Heart left ventricle (tissue), 16 donors: ENCODE data around the gene LRGUK. TPM values are rescaled to one million over a fixed set of nuclear protein-coding genes. Genes with fewer than 3 reads are reported as not detected.

ENCODE experiments used
- ATAC-seq, 4 donors: fragments of 200-7000 bp; cut with Tn5 transposase; one replicate each; pipeline ENCODE4 v1.9.1; 2020 to 2022; ENCODE audit warnings: moderate library complexity in 4 of 4, mild to moderate bottlenecking in 3 of 4, moderate number of reproducible peaks in 1 of 4
- DNase-seq, 5 donors: peaks; one replicate each; pipeline ENCODE4 v3.0.0-alpha.2; 2020
- H3K27ac ChIP-seq, 12 donors: fragments of 200-600 bp; sonication (generic) in 4 of 12; one replicate each; pipeline versions ENCODE4 v1.5.0 to v1.8.0; 2016 to 2022; ENCODE audit warnings: mild to moderate bottlenecking in 2 of 12
- H3K27me3 ChIP-seq, 9 donors: fragments of 200-600 bp; sonication (generic) in 2 of 9; one replicate each; pipeline versions ENCODE4 v1.5.1 to v1.8.0; 2016 to 2022; ENCODE audit warnings: mild to moderate bottlenecking in 3 of 9
- H3K36me3 ChIP-seq, 9 donors: fragments of 200-600 bp; sonication (generic) in 2 of 9; one replicate each; pipeline versions ENCODE4 v1.5.0 to v1.8.0; 2018 to 2022; ENCODE audit warnings: mild to moderate bottlenecking in 2 of 9
- H3K4me1 ChIP-seq, 12 donors: fragments of 200-600 bp; sonication (generic) in 4 of 12; one replicate each; pipeline versions ENCODE4 v1.5.0 to v1.8.0; 2016 to 2022; ENCODE audit warnings: mild to moderate bottlenecking in 3 of 12
- H3K4me3 ChIP-seq, 12 donors: fragments of 200-600 bp; sonication (generic) in 4 of 12; one replicate each; pipeline versions ENCODE4 v1.5.0 to v1.8.0; 2017 to 2022; ENCODE audit warnings: mild to moderate bottlenecking in 9 of 12, moderate library complexity in 4 of 12
- H3K9me3 ChIP-seq, 12 donors: fragments of 200-600 bp; sonication (generic) in 4 of 12; one replicate each; pipeline versions ENCODE4 v1.5.0 to v1.8.0; 2016 to 2022; ENCODE audit warnings: mild to moderate bottlenecking in 1 of 12
- POLR2A ChIP-seq, 2 donors: fragments of 450-650 bp; IDR thresholded peaks; one replicate each; pipeline ENCODE4 v1.6.1; 2017; ENCODE audit warnings: antibody characterized with exemption in 2 of 2, mild to moderate bottlenecking in 2 of 2, moderate library complexity in 2 of 2
- WGBS, 4 donors: extraction: QIAGEN DNeasy Blood & Tissue Kit in 2 of 4; methylation state at CpG; one replicate each; pipeline versions ENCODE4 v1.1.5 to v1.1.7; 2013 to 2018; 5-methylcytosine and 5-hydroxymethylcytosine counted together
- intact Hi-C, 10 donors: fragments of 100-400 bp; cut with DNase I; formaldehyde crosslinking; loops; one replicate each; pipeline versions ENCODE4 v1.11.1 to v1.14.2; 2022
- polyA plus RNA-seq, 2 donors: library from polyadenylated mRNA; stranded (reverse); fragments of 200-250 nt; gene quantifications; one replicate each; pipeline ENCODE4 v1.2.3, GENCODE V29; 2013
- total RNA-seq, 9 donors: library from RNA; depleted of rRNA in 2 of 9; stranded (reverse); fragments of >200 nt in 2 of 9; fragmentation: NEBNext Ultra II Directional in 3 of 9; extraction: Animal tissue kit (Norgen Biotek cat#: 25700) in 3 of 9; gene quantifications; one replicate each; pipeline versions ENCODE4 v1.1.0 to v1.2.4, GENCODE V29; 2016 to 2023
- TF ChIP-seq, protein P1 (sequence below), 12 donors: fragments of 200-600 bp; sonication (generic) in 4 of 12; IDR thresholded peaks; one replicate each; pipeline versions ENCODE4 v1.5.0 to v1.8.0; 2018 to 2022; ENCODE audit warnings: antibody characterized with exemption in 12 of 12, mild to moderate bottlenecking in 5 of 12
- donor health status: ischemic (EF 13 %, LVEDD 7.1; RV severe dilation, severe dysfunction).
- donor health status: healthy with polysubstance abuse.
- donor health status: DM: no; HTN: yes; CAD: no.
- donor health status: DM: no; HTN: no; CAD: no.
- donor health status: ischemic (EF 25% LVEDD 6.9; RV normal size, moderate dysfunction).
- donor health status: ischemic (EF 25% LVEDD 5.7; RV mildly dilated, moderate dysfunction).
- donor health status: healthy.
- donor health status: DM: yes; HTN: yes; CAD: no.
- donor health status: ischemic (EF 35%, LVEDD 5.7; RV mildly dilated, moderate dysfunction).
- donor health status: nonischemic (EF 11% LVEDD 7.7; RV severe dilation, severe dysfunction).
- donor health status: DM: yes; HTN: yes; CAD: no.
- donor health status: PGD.
- donor health status: ischemic (EF 29% LVEDD 5.4; RV normal size, mild dysfunction).
- donor health status: nonischemic (EF 23%, LVEDD 6.1; RV moderate dilation, normal function).

The LRGUK gene
- total and polyA plus RNA-seq, 11 donors = 0.03 to 0.51 (median 0.22) TPM; not detected in 3

DNA sequence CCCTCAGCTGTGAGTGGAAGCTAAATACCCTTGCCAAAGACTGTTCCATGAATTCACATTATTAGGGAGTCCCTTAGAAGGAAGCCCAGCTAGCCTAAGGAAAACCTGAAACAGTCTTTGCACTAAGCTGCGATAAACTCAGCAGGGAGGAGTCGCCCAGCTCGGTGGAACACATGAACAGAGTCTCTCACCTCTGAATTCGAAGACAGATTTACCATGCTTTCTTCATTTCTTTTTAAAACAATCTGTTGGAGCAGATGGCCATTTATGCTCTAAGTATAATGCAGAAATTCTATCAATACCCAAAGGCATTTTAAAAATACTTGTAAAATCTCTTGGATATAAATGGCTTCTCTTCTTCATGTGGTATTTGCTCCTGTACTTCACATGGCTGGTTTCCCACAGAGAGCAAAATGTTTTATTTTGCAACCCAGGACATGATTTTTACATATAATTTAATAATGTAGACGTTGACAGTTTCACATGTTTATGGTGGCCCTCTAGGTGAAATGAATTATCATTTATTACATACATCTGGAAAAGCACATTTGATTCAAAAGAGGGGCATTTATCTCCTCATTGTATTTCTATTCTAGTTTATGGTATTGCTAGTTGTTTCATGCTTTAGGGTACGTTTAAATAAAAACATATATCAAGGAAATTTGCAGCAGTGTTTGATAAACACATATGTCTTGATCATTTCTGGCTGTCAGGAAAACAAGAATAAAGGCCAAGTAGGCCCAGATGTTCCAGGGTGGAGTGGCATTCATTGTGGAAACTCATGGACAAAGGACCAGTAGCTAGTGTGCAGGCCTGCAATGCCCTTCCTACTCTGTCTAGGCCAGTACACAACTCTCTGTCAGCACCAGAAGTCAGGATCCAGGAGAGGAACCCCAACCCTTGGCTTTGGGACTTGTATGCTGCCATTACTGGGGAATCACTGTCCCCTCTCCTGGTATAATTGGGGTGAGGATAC, 52.2 kb downstream of the LRGUK start:
- WGBS, 4 donors = 83 to 95% (median 86%) methylated on average over 6 of the region's 6 CpGs
- DNase-seq = no peak
- H3K9me3 ChIP-seq = no peaks in the 10 kb centered on the region
- no peak for ATAC-seq
- TF ChIP-seq, protein P1, sequence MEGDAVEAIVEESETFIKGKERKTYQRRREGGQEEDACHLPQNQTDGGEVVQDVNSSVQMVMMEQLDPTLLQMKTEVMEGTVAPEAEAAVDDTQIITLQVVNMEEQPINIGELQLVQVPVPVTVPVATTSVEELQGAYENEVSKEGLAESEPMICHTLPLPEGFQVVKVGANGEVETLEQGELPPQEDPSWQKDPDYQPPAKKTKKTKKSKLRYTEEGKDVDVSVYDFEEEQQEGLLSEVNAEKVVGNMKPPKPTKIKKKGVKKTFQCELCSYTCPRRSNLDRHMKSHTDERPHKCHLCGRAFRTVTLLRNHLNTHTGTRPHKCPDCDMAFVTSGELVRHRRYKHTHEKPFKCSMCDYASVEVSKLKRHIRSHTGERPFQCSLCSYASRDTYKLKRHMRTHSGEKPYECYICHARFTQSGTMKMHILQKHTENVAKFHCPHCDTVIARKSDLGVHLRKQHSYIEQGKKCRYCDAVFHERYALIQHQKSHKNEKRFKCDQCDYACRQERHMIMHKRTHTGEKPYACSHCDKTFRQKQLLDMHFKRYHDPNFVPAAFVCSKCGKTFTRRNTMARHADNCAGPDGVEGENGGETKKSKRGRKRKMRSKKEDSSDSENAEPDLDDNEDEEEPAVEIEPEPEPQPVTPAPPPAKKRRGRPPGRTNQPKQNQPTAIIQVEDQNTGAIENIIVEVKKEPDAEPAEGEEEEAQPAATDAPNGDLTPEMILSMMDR (IDR thresholded peaks at IDR 0.05) = no peak
- TF ChIP-seq POLR2A (IDR thresholded peaks at IDR 0.05) = no peak
- H3K27me3 ChIP-seq = peaks cover 0 to 5% (median 0%) of the 10 kb centered on the region in 9 donors
- H3K27ac ChIP-seq = no peak overlapping the region
- no peak overlapping the region for H3K4me3 ChIP-seq
- peaks cover 0 to 9% (median 0%) of the 10 kb centered on the region in 12 donors for H3K4me1 ChIP-seq
- intact Hi-C loops = no loop called here
- no peaks in the 10 kb centered on the region for H3K36me3 ChIP-seq

DNA sequence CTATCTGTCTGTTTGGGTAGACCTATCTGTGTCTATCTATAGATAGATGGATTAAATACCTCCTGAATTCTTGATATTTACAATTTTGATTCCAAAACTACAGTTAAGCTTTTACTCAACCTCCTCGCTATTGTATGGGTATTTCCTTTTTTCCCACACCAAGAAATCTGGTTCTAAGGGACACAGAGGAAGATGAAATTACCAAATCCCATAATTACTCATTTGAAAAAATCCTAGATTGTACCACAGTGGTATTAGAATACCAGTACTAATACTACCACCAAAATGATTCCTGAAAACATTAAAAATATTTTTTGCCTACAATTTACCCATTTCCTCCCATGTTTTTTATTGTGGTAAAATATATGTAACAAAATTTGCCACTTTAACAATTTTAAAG, 53.2 kb downstream of the LRGUK start:
- H3K27me3 ChIP-seq = peaks cover 0 to 5% (median 0%) of the 10 kb centered on the region in 9 donors
- H3K4me1 ChIP-seq = peaks cover 0 to under 1% (median 0%) of the 10 kb centered on the region in 12 donors
- H3K27ac ChIP-seq = no peak overlapping the region
- 89 to 100% (median 95%) methylated on average over 1 of the region's 1 CpG for WGBS, 4 donors
- no peak for DNase-seq
- H3K4me3 ChIP-seq = no peak overlapping the region
- no peak for ATAC-seq
- no peak for TF ChIP-seq POLR2A (IDR thresholded peaks at IDR 0.05)
- TF ChIP-seq, protein P1 (IDR thresholded peaks at IDR 0.05) = no peak
- H3K36me3 ChIP-seq = no peaks in the 10 kb centered on the region
- intact Hi-C loops = no loop called here
- H3K9me3 ChIP-seq = no peaks in the 10 kb centered on the region

DNA sequence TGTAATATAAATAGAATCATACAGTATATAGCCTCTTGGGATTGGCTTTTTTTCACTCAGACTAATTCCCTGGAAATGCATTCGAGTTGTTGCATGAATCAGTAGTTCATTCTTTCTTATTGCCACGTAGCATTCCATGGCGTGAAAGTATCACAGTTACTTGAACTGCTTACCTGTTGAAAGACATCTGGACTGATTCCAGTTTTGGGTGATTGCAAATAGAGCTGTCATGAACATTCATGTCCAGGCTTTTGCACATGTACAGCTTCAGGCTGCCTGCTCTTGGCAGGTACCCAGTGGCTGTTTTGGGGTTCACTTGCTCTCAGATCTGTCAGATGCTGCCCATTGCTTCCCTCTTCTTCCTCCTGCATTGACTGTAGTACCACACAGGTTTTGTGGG, 54.9 kb downstream of the LRGUK start:
- intact Hi-C loops = no loop called here
- ATAC-seq (no peak), DNase-seq (no peak)
- peaks cover 0 to 5% (median 0%) of the 10 kb centered on the region in 9 donors for H3K27me3 ChIP-seq
- TF ChIP-seq, protein P1 (IDR thresholded peaks at IDR 0.05) = no peak
- TF ChIP-seq POLR2A (IDR thresholded peaks at IDR 0.05) = no peak
- no peaks in the 10 kb centered on the region for H3K9me3 ChIP-seq
- H3K4me3 ChIP-seq = no peak overlapping the region
- no peaks in the 10 kb centered on the region for H3K36me3 ChIP-seq
- H3K27ac ChIP-seq = no peak overlapping the region
- WGBS, 4 donors = 23 to 29% (median 25%) methylated on average over 3 of the region's 3 CpGs
- no peaks in the 10 kb centered on the region for H3K4me1 ChIP-seq

DNA sequence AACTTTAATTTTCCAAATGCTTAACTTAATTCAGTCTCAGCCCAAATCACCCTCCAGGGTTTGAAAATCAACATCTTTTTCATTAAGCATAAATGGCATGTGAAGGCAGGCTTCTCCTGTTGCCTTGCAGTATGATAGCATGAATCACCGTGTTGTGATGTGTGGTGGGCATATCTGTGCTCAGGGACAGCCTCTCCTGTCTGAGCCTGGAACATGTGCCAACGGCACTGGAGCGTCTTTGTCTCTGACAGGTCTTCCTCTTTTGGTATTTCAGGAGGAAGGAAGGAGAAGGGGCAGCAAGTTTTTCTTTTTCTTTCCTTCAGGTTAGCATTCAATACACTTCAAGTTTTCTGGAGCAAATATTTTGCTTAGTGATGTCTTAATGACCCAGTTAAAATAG, 57.6 kb downstream of the LRGUK start:
- no peak for ATAC-seq

More for the DNA sequence above, 57.6 kb downstream of the LRGUK start:
- intact Hi-C loops = no loop called here
- Histone ChIP-seq H3K9me3 (no peaks in the 10 kb centered on the region), H3K27ac (no peak overlapping the region), H3K27me3 (peaks cover 0 to 5% (median 0%) of the 10 kb centered on the region in 9 donors), H3K4me1 (no peaks in the 10 kb centered on the region), H3K36me3 (no peaks in the 10 kb centered on the region), H3K4me3 (no peak overlapping the region)
- no peak for TF ChIP-seq POLR2A (IDR thresholded peaks at IDR 0.05)
- TF ChIP-seq, protein P1 (IDR thresholded peaks at IDR 0.05) = no peak
- DNase-seq = no peak
- WGBS, 4 donors = 47 to 66% (median 57%) methylated on average over 3 of the region's 3 CpGs
